H9 (cell line): ENCODE results near the gene FXYD2. TPM values are rescaled to one million over a fixed set of nuclear protein-coding genes. Genes with fewer than 3 reads are reported as not detected.

Experiments used
- DNase-seq: peaks from one replicate; pipeline ENCODE4 v3.0.0-alpha.2; 2017
- H2AFZ ChIP-seq: one replicate; pipeline ENCODE4 v1.6.1; 2013; ENCODE audit warnings: mild to moderate bottlenecking, low read length, control low read depth, moderate library complexity
- H2AK5ac ChIP-seq: 2 replicates; pipeline ENCODE4 v1.6.1; 2013; ENCODE audit warnings: low read length, control low read depth, mixed read lengths; ENCODE audit not compliant: insufficient read length
- H2BK120ac ChIP-seq: one replicate; pipeline ENCODE4 v1.6.1; 2013; ENCODE audit warnings: low read depth, mild to moderate bottlenecking, low read length, control low read depth, inconsistent platforms; ENCODE audit not compliant: poor library complexity, severe bottlenecking
- H2BK12ac ChIP-seq: 2 replicates; pipeline ENCODE4 v1.6.1; 2013; ENCODE audit warnings: low read length, control low read depth, mixed read lengths, low read depth; ENCODE audit not compliant: insufficient read length
- H2BK15ac ChIP-seq: 2 replicates; pipeline ENCODE4 v1.6.1; 2013; ENCODE audit warnings: low read depth, low read length, control low read depth
- H2BK20ac ChIP-seq: one replicate; pipeline ENCODE4 v1.6.1; 2013; ENCODE audit warnings: low read depth, mild to moderate bottlenecking, low read length, control low read depth, inconsistent platforms; ENCODE audit not compliant: poor library complexity, severe bottlenecking
- H2BK5ac ChIP-seq: 2 replicates; pipeline ENCODE4 v1.6.1; 2013; ENCODE audit warnings: low read length, control low read depth, mixed read lengths; ENCODE audit not compliant: insufficient read length
- H3K14ac ChIP-seq: 2 replicates; pipeline ENCODE4 v1.6.1; 2013; ENCODE audit warnings: low read length, control low read depth; ENCODE audit not compliant: insufficient read depth
- H3K18ac ChIP-seq: 2 replicates; pipeline ENCODE4 v1.6.1; 2013; ENCODE audit warnings: low read depth, mild to moderate bottlenecking, mixed read lengths, low read length, control low read depth; ENCODE audit not compliant: insufficient read length
- H3K23ac ChIP-seq: 2 replicates; pipeline ENCODE4 v1.6.1; 2013; ENCODE audit warnings: low read length, control low read depth, mixed read lengths, low read depth; ENCODE audit not compliant: insufficient read length
- H3K23me2 ChIP-seq: 2 replicates; pipeline ENCODE4 v1.6.1; 2013; ENCODE audit warnings: low read depth, mild to moderate bottlenecking, mixed read lengths, low read length, control low read depth; ENCODE audit not compliant: insufficient read length, poor library complexity, severe bottlenecking
- H3K27ac ChIP-seq: 2 replicates; pipeline ENCODE4 v1.5.1; 2013; ENCODE audit warnings: low read length, control low read depth, mixed read lengths, low read depth; ENCODE audit not compliant: insufficient read length
- H3K27me3 ChIP-seq: 2 replicates; pipeline ENCODE4 v1.6.1; 2013; ENCODE audit warnings: low read length, control low read depth, inconsistent platforms; ENCODE audit not compliant: insufficient read depth
- H3K4ac ChIP-seq: 2 replicates; pipeline ENCODE4 v1.6.1; 2013; ENCODE audit warnings: low read depth, mild to moderate bottlenecking, control low read depth, inconsistent platforms, low read length, moderate library complexity
- H3K4me1 ChIP-seq: 2 replicates; pipeline ENCODE4 v1.6.1; 2013; ENCODE audit warnings: low read length, control low read depth, inconsistent platforms; ENCODE audit not compliant: insufficient read depth
- H3K4me2 ChIP-seq: 2 replicates; pipeline ENCODE4 v1.6.1; 2013; ENCODE audit warnings: low read length, control low read depth, mixed read lengths; ENCODE audit not compliant: insufficient read length, insufficient read depth
- H3K56ac ChIP-seq: 2 replicates; pipeline ENCODE4 v1.6.1; 2013; ENCODE audit warnings: low read depth, mild to moderate bottlenecking, mixed read lengths, low read length, control low read depth; ENCODE audit not compliant: insufficient read length
- H3K79me1 ChIP-seq: 2 replicates; pipeline ENCODE4 v1.6.1; 2013; ENCODE audit warnings: low read depth, mild to moderate bottlenecking, moderate library complexity, low read length, control low read depth, inconsistent platforms; ENCODE audit not compliant: insufficient read depth, poor library complexity, severe bottlenecking
- H3K79me2 ChIP-seq: 2 replicates; pipeline ENCODE4 v1.6.1; 2013; ENCODE audit warnings: low read length, control low read depth, inconsistent platforms; ENCODE audit not compliant: insufficient read depth
- H3K9ac ChIP-seq: 2 replicates; pipeline ENCODE4 v1.6.1; 2013; ENCODE audit warnings: low read length, control low read depth, mixed read lengths; ENCODE audit not compliant: insufficient read length; ENCODE audit errors: extremely low read depth
- H3K9me3 ChIP-seq: one replicate; pipeline ENCODE4 v1.6.1; 2013; ENCODE audit warnings: low read depth, low read length, inconsistent platforms; ENCODE audit not compliant: control insufficient read depth
- H3T11ph ChIP-seq: one replicate; pipeline ENCODE4 v1.6.1; 2013; ENCODE audit warnings: mild to moderate bottlenecking, low read length, control low read depth, inconsistent platforms
- H4K20me1 ChIP-seq: one replicate; pipeline ENCODE4 v1.6.1; 2013; ENCODE audit not compliant: control insufficient read depth, insufficient read length, insufficient read depth
- H4K5ac ChIP-seq: 2 replicates; pipeline ENCODE4 v1.6.1; 2013; ENCODE audit warnings: low read depth, mild to moderate bottlenecking, mixed read lengths, low read length, control low read depth; ENCODE audit not compliant: insufficient read length
- H4K8ac ChIP-seq: replicated peaks from 2 replicates; pipeline ENCODE4 v1.6.1; 2013; ENCODE audit warnings: low read length, control low read depth, mixed read lengths, low read depth; ENCODE audit not compliant: insufficient read length
- H4K91ac ChIP-seq: 2 replicates; pipeline ENCODE4 v1.6.1; 2013; ENCODE audit warnings: low read depth, mild to moderate bottlenecking, moderate library complexity, mixed read lengths, low read length, control low read depth; ENCODE audit not compliant: insufficient read length
- H3K27ac Mint-ChIP-seq, 3 experiments: 2 replicates in 2 of 3; 3 replicates in 1 of 3; pipeline ENCODE4 v1.8.0; 2020 to 2021; ENCODE audit warnings: mixed read lengths in 3 of 3, mild to moderate bottlenecking in 1 of 3, moderate library complexity in 1 of 3
- H3K27me3 Mint-ChIP-seq: 2 replicates; pipeline ENCODE4 v1.8.0; 2021; ENCODE audit warnings: low read depth, mild to moderate bottlenecking, moderate library complexity, mixed read lengths
- H3K36me3 Mint-ChIP-seq, 3 experiments: 2 replicates in 2 of 3; 3 replicates in 1 of 3; pipeline ENCODE4 v1.8.0; 2020 to 2021; ENCODE audit warnings: low read depth in 3 of 3, mixed read lengths in 3 of 3; ENCODE audit not compliant: insufficient read depth in 1 of 3
- H3K4me1 Mint-ChIP-seq, 2 experiments: 2 replicates each; pipeline ENCODE4 v1.8.0; 2020; ENCODE audit warnings: mixed read lengths in 2 of 2
- H3K4me3 Mint-ChIP-seq, 2 experiments: 2 replicates in 1 of 2; 3 replicates in 1 of 2; pipeline ENCODE4 v1.8.0; 2020 to 2021; ENCODE audit warnings: mild to moderate bottlenecking in 2 of 2, mixed read lengths in 2 of 2, moderate library complexity in 1 of 2
- H3K9me3 Mint-ChIP-seq, 2 experiments: 2 replicates in 1 of 2; 3 replicates in 1 of 2; pipeline ENCODE4 v1.8.0; 2020; ENCODE audit warnings: mild to moderate bottlenecking in 2 of 2, mixed read lengths in 2 of 2, moderate library complexity in 1 of 2
- CTCF ChIP-seq: fragments of 200-600 bp; sonication (generic); conservative IDR thresholded peaks from 3 replicates; pipeline ENCODE4 v1.8.0; 2021; ENCODE audit warnings: antibody characterized with exemption, mild to moderate bottlenecking
- whole genome bisulfite sequencing: extraction: QIAGEN DNeasy Blood & Tissue Kit; methylation state at CpG from one replicate; pipeline ENCODE4 v1.1.7; 2013; ENCODE audit warnings: missing lambda C conversion rate, low lambda C conversion rate, mixed read lengths; ENCODE audit not compliant: insufficient read length; ENCODE audit errors: extremely low coverage; 5-methylcytosine and 5-hydroxymethylcytosine counted together
- total RNA-seq: library from RNA; stranded (reverse); gene quantifications from 2 replicates; pipeline ENCODE4 v1.2.1, GENCODE V29; 2021

FXYD2 gene
- total RNA-seq, 1 experiment from 2014 or later = 0.79 TPM

GRCh38 chr11:117796872-117797529, 27.5 kb downstream of the FXYD2 start, which contains the start of gene DSCAML1:
Gene DSCAML1, minus strand, starts transcription at chr11:117797216. Its CDS starts 137 bp downstream, at chr11:117797079.
- Histone ChIP-seq H2BK120ac (no peak within 1 kb of the TSS), H3K79me1 (no peaks in the 10 kb centered on the region), H3K4me2 (peak within 1 kb of the TSS; percentile 80), H3K27ac (no peak within 1 kb of the TSS), H3T11ph (no peak within 1 kb of the TSS), H2BK12ac (no peak within 1 kb of the TSS), H3K79me2 (no peaks in the 10 kb centered on the region), H3K27me3 (peaks cover 30% of the 10 kb centered on the region), H3K9me3 (no peaks in the 10 kb centered on the region), H3K9ac (no peak within 1 kb of the TSS), H4K8ac (no peak within 1 kb of the TSS), H2BK20ac (no peak within 1 kb of the TSS), H3K4me1 (no peaks in the 10 kb centered on the region), H2AFZ (no peak within 1 kb of the TSS), H4K5ac (no peak within 1 kb of the TSS), H2AK5ac (no peak within 1 kb of the TSS), H4K20me1 (peaks cover 2% of the 10 kb centered on the region), H3K14ac (peak within 1 kb of the TSS; percentile 3; the same call in 1 of the 2 replicates), H2BK5ac (no peak within 1 kb of the TSS), H4K91ac (no peak within 1 kb of the TSS), H3K4ac (no peak within 1 kb of the TSS), H3K18ac (no peak within 1 kb of the TSS), H3K23ac (no peak within 1 kb of the TSS), H2BK15ac (no peak within 1 kb of the TSS; the same call in 1 of the 2 replicates), H3K23me2 (peaks cover 21% of the 10 kb centered on the region), H3K56ac (no peak within 1 kb of the TSS)
- H3K27ac Mint-ChIP-seq = no peak within 1 kb of the TSS; a peak in 1 of 7 replicates
- WGBS = no CpG with 5 or more reads among the region's 66 CpGs
- no peak for DNase-seq
- H3K4me3 Mint-ChIP-seq = peak within 1 kb of the TSS; percentile 61 to 82
- H3K9me3 Mint-ChIP-seq = no peaks in the 10 kb centered on the region
- H3K36me3 Mint-ChIP-seq = no peaks in the 10 kb centered on the region
- H3K27me3 Mint-ChIP-seq = peaks cover 89% of the 10 kb centered on the region
- TF ChIP-seq CTCF = no peak
- peaks cover 12 to 27% of the 10 kb centered on the region in 2 experiments for H3K4me1 Mint-ChIP-seq
